Measurements from ENCODE around the gene THRAP3.
A peak's percentile ranks its signal among the peaks of the same experiment; 100 is the strongest.

DNA sequence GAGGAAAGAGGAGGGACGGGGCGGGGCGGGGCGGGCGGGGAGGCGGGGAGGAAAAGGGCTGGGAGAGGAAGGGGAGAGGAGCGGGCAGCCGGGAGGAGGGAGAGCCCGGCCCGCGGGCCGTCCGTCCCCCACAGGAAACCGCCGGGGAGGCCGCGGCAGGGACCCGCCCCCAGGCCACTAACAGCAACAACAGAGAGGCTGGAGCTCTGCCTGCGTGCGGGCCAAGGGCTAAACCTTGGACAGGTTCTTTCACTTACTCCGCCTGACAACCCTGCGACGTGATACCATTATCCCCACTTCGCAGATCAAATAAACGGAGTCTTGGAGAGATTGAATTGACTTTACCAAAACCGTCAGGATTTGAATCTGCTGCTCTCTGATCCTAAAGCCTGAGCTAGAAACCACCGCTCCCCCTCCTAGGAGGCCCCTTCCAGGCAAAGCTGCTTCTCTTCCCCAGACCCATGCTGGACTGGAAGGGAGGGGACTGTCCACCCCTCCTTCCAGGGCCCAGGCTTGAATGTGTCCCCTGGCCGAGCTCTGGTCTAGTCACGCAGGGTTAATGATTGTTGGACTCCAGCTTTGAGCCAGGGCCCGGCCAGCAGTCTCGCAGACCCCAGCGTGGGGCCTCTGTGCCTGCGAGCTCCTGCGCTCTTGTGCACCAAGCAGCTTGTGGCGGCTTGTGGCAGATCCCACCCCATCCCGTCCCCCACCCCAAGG lies 99.6 kb downstream of the THRAP3 start, which contains the start of gene EVA1B:
- TF ChIP-seq, protein P1, sequence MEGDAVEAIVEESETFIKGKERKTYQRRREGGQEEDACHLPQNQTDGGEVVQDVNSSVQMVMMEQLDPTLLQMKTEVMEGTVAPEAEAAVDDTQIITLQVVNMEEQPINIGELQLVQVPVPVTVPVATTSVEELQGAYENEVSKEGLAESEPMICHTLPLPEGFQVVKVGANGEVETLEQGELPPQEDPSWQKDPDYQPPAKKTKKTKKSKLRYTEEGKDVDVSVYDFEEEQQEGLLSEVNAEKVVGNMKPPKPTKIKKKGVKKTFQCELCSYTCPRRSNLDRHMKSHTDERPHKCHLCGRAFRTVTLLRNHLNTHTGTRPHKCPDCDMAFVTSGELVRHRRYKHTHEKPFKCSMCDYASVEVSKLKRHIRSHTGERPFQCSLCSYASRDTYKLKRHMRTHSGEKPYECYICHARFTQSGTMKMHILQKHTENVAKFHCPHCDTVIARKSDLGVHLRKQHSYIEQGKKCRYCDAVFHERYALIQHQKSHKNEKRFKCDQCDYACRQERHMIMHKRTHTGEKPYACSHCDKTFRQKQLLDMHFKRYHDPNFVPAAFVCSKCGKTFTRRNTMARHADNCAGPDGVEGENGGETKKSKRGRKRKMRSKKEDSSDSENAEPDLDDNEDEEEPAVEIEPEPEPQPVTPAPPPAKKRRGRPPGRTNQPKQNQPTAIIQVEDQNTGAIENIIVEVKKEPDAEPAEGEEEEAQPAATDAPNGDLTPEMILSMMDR (IDR thresholded peaks at IDR 0.05), result no peak
- TF ChIP-seq POLR2A (IDR thresholded peaks at IDR 0.05), result peak in 1 of 2 donors; percentile 43

Measured in thyroid gland (tissue), 4 donors.